Measurements from ENCODE around the gene PRPSAP1. TPM values are rescaled to one million over a fixed set of nuclear protein-coding genes. Genes with fewer than 3 reads are reported as not detected.

The PRPSAP1 gene
- polyA plus RNA-seq, 3 donors = 45.8 to 58.2 (median 51.2) TPM

GRCh38 chr17:76317535-76317934 lies 36.2 kb downstream of the PRPSAP1 start:
- no peak overlapping the region for H3K4me3 Mint-ChIP-seq
- H3K27ac ChIP-seq (ENCODE audit: low read depth in 1 of 2, low read length in 2 of 2) = no peak overlapping the region
- H3K36me3 Mint-ChIP-seq = peaks cover 60 to 77% of the 10 kb centered on the region in 2 donors
- H3K79me2 ChIP-seq (ENCODE audit: insufficient read depth, low read length) = no peaks in the 10 kb centered on the region
- no peak overlapping the region for H3K4me3 ChIP-seq (replicated peaks in 1 of 3; ENCODE audit: low read depth in 2 of 3, low read length in 3 of 3)
- no peak overlapping the region for H3K4me2 ChIP-seq (replicated peaks; ENCODE audit: extremely low read depth, low read length, poor library complexity, severe bottlenecking)
- intact Hi-C loops (cut with micrococcal nuclease) = no loop called here
- H3K27me3 ChIP-seq (ENCODE audit: control insufficient read depth in 2 of 2, insufficient read depth in 2 of 2, low read length in 2 of 2) = no peaks in the 10 kb centered on the region
- H4K20me1 ChIP-seq (ENCODE audit: insufficient read depth, low read length) = no peaks in the 10 kb centered on the region
- no peak overlapping the region for H3K9ac ChIP-seq (ENCODE audit: insufficient read depth, low read length, poor library complexity, severe bottlenecking)
- no peak overlapping the region for H2AFZ ChIP-seq (ENCODE audit: insufficient read depth, low read depth, low read length, poor library complexity, severe bottlenecking)
- H3K27ac Mint-ChIP-seq = no peak overlapping the region
- no peaks in the 10 kb centered on the region for H3K9me3 ChIP-seq (replicated peaks in 1 of 2; ENCODE audit: control insufficient read depth in 1 of 2, insufficient read depth in 1 of 2, low read length in 2 of 2)
- TF ChIP-seq CTCF (IDR thresholded peaks at IDR 0.05) = no peak
- no peak for DNase-seq
- WGBS (ENCODE audit: insufficient coverage) = 80% methylated on average over 1 of the region's 2 CpGs
- H3K4me1 ChIP-seq (ENCODE audit: control insufficient read depth in 1 of 2, insufficient read depth in 2 of 2, low read length in 2 of 2) = no peaks in the 10 kb centered on the region
- peaks cover 0 to 2% (median 0%) of the 10 kb centered on the region in 3 donors for H3K27me3 Mint-ChIP-seq (ENCODE audit: low read depth in 3 of 3)
- H3K9me3 Mint-ChIP-seq = no peaks in the 10 kb centered on the region
- peaks cover 34 to 63% of the 10 kb centered on the region in 2 donors for H3K36me3 ChIP-seq (replicated peaks in 1 of 2; ENCODE audit: control insufficient read depth in 1 of 2, insufficient read depth in 2 of 2, low read length in 2 of 2)
- no peaks in the 10 kb centered on the region for H3K4me1 Mint-ChIP-seq

- H3K4me3 Mint-ChIP-seq = no peak overlapping the region
- no peak for TF ChIP-seq CTCF (IDR thresholded peaks at IDR 0.05)
- Histone ChIP-seq H3K79me2 (ENCODE audit: insufficient read depth, low read length) (no peaks in the 10 kb centered on the region), H3K36me3 (replicated peaks in 1 of 2; ENCODE audit: control insufficient read depth in 1 of 2, insufficient read depth in 2 of 2, low read length in 2 of 2) (peaks cover 41 to 70% of the 10 kb centered on the region in 2 donors), H3K9ac (ENCODE audit: insufficient read depth, low read length, poor library complexity, severe bottlenecking) (no peak overlapping the region), H3K4me1 (ENCODE audit: control insufficient read depth in 1 of 2, insufficient read depth in 2 of 2, low read length in 2 of 2) (no peaks in the 10 kb centered on the region), H2AFZ (ENCODE audit: insufficient read depth, low read depth, low read length, poor library complexity, severe bottlenecking) (no peak overlapping the region), H3K27ac (ENCODE audit: low read depth in 1 of 2, low read length in 2 of 2) (no peak overlapping the region), H4K20me1 (ENCODE audit: insufficient read depth, low read length) (no peaks in the 10 kb centered on the region), H3K4me2 (replicated peaks; ENCODE audit: extremely low read depth, low read length, poor library complexity, severe bottlenecking) (no peak overlapping the region), H3K27me3 (ENCODE audit: control insufficient read depth in 2 of 2, insufficient read depth in 2 of 2, low read length in 2 of 2) (no peaks in the 10 kb centered on the region), H3K4me3 (replicated peaks in 1 of 3; ENCODE audit: low read depth in 2 of 3, low read length in 3 of 3) (no peak overlapping the region), H3K9me3 (replicated peaks in 1 of 2; ENCODE audit: control insufficient read depth in 1 of 2, insufficient read depth in 1 of 2, low read length in 2 of 2) (no peaks in the 10 kb centered on the region)
- H3K4me1 Mint-ChIP-seq = no peaks in the 10 kb centered on the region
- intact Hi-C loops (cut with micrococcal nuclease) = loop anchor here in 1 of 2 donors (5.0 kb wide), 1 partner anchor 33 kb away; no protein-coding TSS in a partner anchor
- peaks cover 57 to 78% of the 10 kb centered on the region in 2 donors for H3K36me3 Mint-ChIP-seq
- no peak for DNase-seq
- 100% methylated on average over 7 of the region's 15 CpGs for WGBS (ENCODE audit: insufficient coverage)
- H3K9me3 Mint-ChIP-seq = no peaks in the 10 kb centered on the region
- peak overlapping the region in 2 of 7 donors; percentile 44 to 56 for H3K27ac Mint-ChIP-seq
- peaks cover 0 to 4% (median 0%) of the 10 kb centered on the region in 3 donors for H3K27me3 Mint-ChIP-seq (ENCODE audit: low read depth in 3 of 3)
Measured at GRCh38 chr17:76314392-76315227, 39.1 kb downstream of the PRPSAP1 start.
